Trophoblast cell (in vitro differentiated cells and primary cell): ENCODE data around the gene RPL22L1. TPM values are rescaled to one million over a fixed set of nuclear protein-coding genes. Genes with fewer than 3 reads are reported as not detected.
A peak's percentile ranks its signal among the peaks of the same experiment; 100 is the strongest.

Experiments used
- DNase-seq, 2 donors: peaks; one replicate each; pipeline ENCODE4 v3.0.0-alpha.2; 2016
- H2AFZ ChIP-seq: 2 replicates; pipeline ENCODE4 v1.6.1; 2013; ENCODE audit warnings: low read length, moderate library complexity, mild to moderate bottlenecking; ENCODE audit not compliant: insufficient read depth, poor library complexity
- H2AK5ac ChIP-seq: 2 replicates; pipeline ENCODE4 v1.6.1; 2013; ENCODE audit warnings: mild to moderate bottlenecking, low read length
- H2BK120ac ChIP-seq: 2 replicates; pipeline ENCODE4 v1.6.1; 2013; ENCODE audit warnings: low read length, mild to moderate bottlenecking, moderate library complexity; ENCODE audit not compliant: insufficient read depth, poor library complexity
- H2BK12ac ChIP-seq: 2 replicates; pipeline ENCODE4 v1.6.1; 2013; ENCODE audit warnings: mild to moderate bottlenecking, low read length, moderate library complexity
- H2BK5ac ChIP-seq: 2 replicates; pipeline ENCODE4 v1.6.1; 2013; ENCODE audit warnings: low read length, low read depth, moderate library complexity, mild to moderate bottlenecking; ENCODE audit not compliant: poor library complexity
- H3K14ac ChIP-seq: 2 replicates; pipeline ENCODE4 v1.6.1; 2013; ENCODE audit warnings: mild to moderate bottlenecking, low read length
- H3K18ac ChIP-seq: 2 replicates; pipeline ENCODE4 v1.6.1; 2013; ENCODE audit warnings: mild to moderate bottlenecking, low read length
- H3K23ac ChIP-seq: 2 replicates; pipeline ENCODE4 v1.6.1; 2013; ENCODE audit warnings: low read length
- H3K27ac ChIP-seq: 2 replicates; pipeline ENCODE4 v1.5.1; 2013; ENCODE audit warnings: low read depth, mild to moderate bottlenecking, inconsistent platforms, low read length, moderate library complexity
- H3K27me3 ChIP-seq: 2 replicates; pipeline ENCODE4 v1.6.1; 2013; ENCODE audit warnings: inconsistent platforms, mild to moderate bottlenecking, low read length, moderate library complexity; ENCODE audit not compliant: insufficient read depth
- H3K36me3 ChIP-seq, 2 experiments: 1 replicate in 1 of 2; 2 replicates in 1 of 2; pipeline ENCODE4 v1.6.1; 2013; ENCODE audit warnings: low read length in 2 of 2, mild to moderate bottlenecking in 2 of 2, moderate library complexity in 1 of 2; ENCODE audit not compliant: insufficient read depth in 2 of 2, control insufficient read depth in 1 of 2
- H3K4ac ChIP-seq: 2 replicates; pipeline ENCODE4 v1.6.1; 2013; ENCODE audit warnings: low read depth, mild to moderate bottlenecking, low read length, moderate library complexity
- H3K4me1 ChIP-seq, 2 experiments: 1 replicate in 1 of 2; 2 replicates in 1 of 2; pipeline ENCODE4 v1.6.1; 2013; ENCODE audit warnings: low read length in 2 of 2, mild to moderate bottlenecking in 2 of 2, moderate library complexity in 1 of 2; ENCODE audit not compliant: insufficient read depth in 2 of 2, control insufficient read depth in 1 of 2
- H3K4me2 ChIP-seq: 2 replicates; pipeline ENCODE4 v1.6.1; 2013; ENCODE audit warnings: inconsistent platforms, mild to moderate bottlenecking, low read length, moderate library complexity
- H3K4me3 ChIP-seq: 2 replicates; pipeline ENCODE4 v1.5.1; 2013; ENCODE audit warnings: mild to moderate bottlenecking, low read depth, low read length, inconsistent platforms
- H3K79me1 ChIP-seq: one replicate; pipeline ENCODE4 v1.6.1; 2013; ENCODE audit warnings: low read length
- H3K79me2 ChIP-seq: 2 replicates; pipeline ENCODE4 v1.6.1; 2013; ENCODE audit warnings: low read length, mild to moderate bottlenecking; ENCODE audit not compliant: control insufficient read depth, insufficient read depth, poor library complexity
- H3K9ac ChIP-seq: 2 replicates; pipeline ENCODE4 v1.6.1; 2013; ENCODE audit warnings: mild to moderate bottlenecking, low read length
- H3K9me3 ChIP-seq: 2 replicates; pipeline ENCODE4 v1.6.1; 2013; ENCODE audit warnings: low read depth, mild to moderate bottlenecking, control low read depth, inconsistent platforms, low read length; ENCODE audit not compliant: insufficient read depth
- H4K12ac ChIP-seq: 2 replicates; pipeline ENCODE4 v1.6.1; 2013; ENCODE audit warnings: low read depth, mild to moderate bottlenecking, low read length, moderate library complexity
- H4K8ac ChIP-seq: 2 replicates; pipeline ENCODE4 v1.6.1; 2013; ENCODE audit warnings: low read depth, mild to moderate bottlenecking, low read length, moderate library complexity
- H4K91ac ChIP-seq: one replicate; pipeline ENCODE4 v1.6.1; 2013; ENCODE audit warnings: low read depth, mild to moderate bottlenecking, low read length, moderate library complexity
- WGBS: extraction: QIAGEN DNeasy Blood & Tissue Kit; methylation state at CpG from one replicate; pipeline ENCODE4 v1.1.7; 2013; ENCODE audit warnings: missing lambda C conversion rate; ENCODE audit not compliant: insufficient read length, insufficient coverage; ENCODE audit errors: extremely low coverage; 5-methylcytosine and 5-hydroxymethylcytosine counted together
- polyA plus RNA-seq: library from polyadenylated mRNA; stranded (reverse); fragments of 200-250 nt; gene quantifications from 2 replicates; pipeline ENCODE4 v1.2.3, GENCODE V29; 2013

Gene RPL22L1
- polyA plus RNA-seq: 199 TPM in 2 replicates

DNA sequence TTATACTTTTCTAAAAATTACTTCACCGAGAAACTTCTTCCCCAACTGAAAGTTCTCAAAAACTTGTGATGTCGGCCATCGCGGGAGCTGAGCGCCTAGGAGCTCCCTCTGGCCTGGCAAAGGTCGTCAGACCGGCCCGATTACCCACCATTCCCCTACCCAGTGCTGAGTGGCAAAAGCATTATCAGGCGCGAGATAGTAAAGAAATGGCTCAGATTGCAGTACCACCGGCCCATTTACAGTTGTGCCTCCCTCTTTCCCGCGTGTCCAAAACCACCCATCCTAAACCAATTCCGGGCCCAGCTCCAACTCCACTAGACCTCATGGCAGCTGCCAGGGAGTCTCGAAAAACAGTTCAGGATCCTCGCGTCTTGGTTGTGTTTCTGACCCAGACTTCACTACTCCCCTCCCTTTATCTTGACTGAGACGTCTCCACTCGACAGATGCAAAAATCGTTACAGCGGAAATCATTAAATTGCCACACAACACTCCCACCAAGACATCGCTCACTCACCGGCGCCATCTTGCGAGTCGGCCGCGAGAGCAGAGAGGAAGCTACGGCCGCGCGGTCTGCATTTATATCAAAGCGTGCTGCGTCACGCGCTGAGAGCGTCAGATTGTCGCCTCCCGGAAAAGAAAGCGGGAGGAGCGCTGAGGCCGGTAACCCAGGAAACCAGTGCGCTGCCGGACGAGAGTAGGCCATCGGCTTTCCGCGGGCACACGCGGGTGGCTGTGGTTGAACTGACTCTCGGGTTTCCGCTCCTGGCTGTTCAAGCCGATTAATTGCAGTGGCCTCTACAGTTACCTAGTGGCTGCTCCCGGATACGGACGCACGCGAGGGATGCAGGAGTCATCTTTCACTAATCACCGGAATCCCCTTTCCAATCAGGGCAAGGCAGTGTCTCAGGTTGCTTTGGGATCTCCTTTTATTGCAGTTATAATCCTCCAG is at the start of gene RPL22L1:
TSS of gene RPL22L1 (minus strand) at position 551 of the 949 bp plus-strand sequence. CDS start at position 523, 28 bp downstream.
- H3K36me3 ChIP-seq: peaks cover 2 to 8% of the 10 kb centered on the region in 2 experiments
- peak within 1 kb of the TSS; percentile 67 for H2AFZ ChIP-seq
- WGBS: no CpG with 5 or more reads among the region's 59 CpGs
- DNase-seq: peak; percentile 94 to 98
- peaks cover 2 to 3% of the 10 kb centered on the region in 2 experiments for H3K4me1 ChIP-seq
- H3K4ac ChIP-seq: peak within 1 kb of the TSS; percentile 91
- peaks cover 4% of the 10 kb centered on the region for H3K79me1 ChIP-seq
- H3K23ac ChIP-seq: no peak within 1 kb of the TSS
- H4K8ac ChIP-seq: peak within 1 kb of the TSS; percentile 77
- H2BK5ac ChIP-seq: peak within 1 kb of the TSS; percentile 32
- H4K12ac ChIP-seq: peak within 1 kb of the TSS; percentile 15
- H2BK12ac ChIP-seq: no peak within 1 kb of the TSS
- peak within 1 kb of the TSS; percentile 33 for H4K91ac ChIP-seq
- H3K14ac ChIP-seq: peak within 1 kb of the TSS; percentile 73
- peak within 1 kb of the TSS; percentile 9 for H2BK120ac ChIP-seq
- no peak within 1 kb of the TSS for H2AK5ac ChIP-seq
- peak within 1 kb of the TSS; percentile 87 for H3K18ac ChIP-seq
- H3K9ac ChIP-seq: peak within 1 kb of the TSS; percentile 89
- peak within 1 kb of the TSS; percentile 66 for H3K4me2 ChIP-seq
- no peaks in the 10 kb centered on the region for H3K9me3 ChIP-seq
- H3K4me3 ChIP-seq: peak within 1 kb of the TSS; percentile 84
- H3K27ac ChIP-seq: peak within 1 kb of the TSS; percentile 42
- peaks cover 4% of the 10 kb centered on the region for H3K79me2 ChIP-seq
- no peaks in the 10 kb centered on the region for H3K27me3 ChIP-seq

- Histone ChIP-seq H2BK12ac (no peak overlapping the region), H3K79me1 (no peaks in the 10 kb centered on the region), H3K14ac (no peak overlapping the region), H3K36me3 (peaks cover 0 to 1% of the 10 kb centered on the region in 2 experiments), H3K4me3 (no peak overlapping the region), H3K4me2 (no peak overlapping the region), H3K18ac (no peak overlapping the region), H2AFZ (no peak overlapping the region), H3K27ac (no peak overlapping the region), H3K9ac (no peak overlapping the region), H3K27me3 (no peaks in the 10 kb centered on the region), H3K23ac (no peak overlapping the region), H3K4me1 (no peaks in the 10 kb centered on the region), H3K4ac (no peak overlapping the region), H2BK120ac (no peak overlapping the region), H2AK5ac (no peak overlapping the region), H4K12ac (no peak overlapping the region), H4K91ac (no peak overlapping the region), H4K8ac (no peak overlapping the region), H2BK5ac (no peak overlapping the region), H3K9me3 (peaks cover 9% of the 10 kb centered on the region), H3K79me2 (no peaks in the 10 kb centered on the region)
- DNase-seq: no peak
- no CpG with 5 or more reads among the region's 4 CpGs for WGBS
Measured at GRCh38 chr3:170918715-170919114, 48.7 kb upstream of the RPL22L1 start.

DNA sequence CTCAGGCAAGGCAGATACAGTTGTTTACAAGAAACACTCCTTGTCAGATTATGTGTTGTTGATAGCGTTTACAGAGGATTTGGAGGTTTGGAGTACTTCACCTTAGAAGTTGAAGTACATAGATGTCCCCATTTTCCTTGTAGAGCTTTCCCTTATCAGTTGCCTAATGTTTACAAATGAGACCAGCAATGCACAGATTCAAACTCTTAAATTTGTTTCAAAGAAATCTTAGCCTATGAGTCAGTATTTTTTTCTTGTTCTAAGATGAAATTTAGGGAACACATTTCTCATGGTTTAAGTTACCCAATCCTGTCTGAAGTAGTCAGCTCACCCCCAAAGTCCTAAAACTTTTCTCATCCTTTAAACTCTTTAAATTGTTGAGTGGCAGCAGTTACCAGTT is 44.7 kb upstream of the RPL22L1 start:
- Histone ChIP-seq H3K27me3 (no peaks in the 10 kb centered on the region), H4K12ac (no peak overlapping the region), H3K79me1 (no peaks in the 10 kb centered on the region), H2AK5ac (no peak overlapping the region), H3K4me3 (no peak overlapping the region), H3K4me2 (no peak overlapping the region), H2AFZ (no peak overlapping the region), H3K4me1 (no peaks in the 10 kb centered on the region), H3K9ac (no peak overlapping the region), H2BK12ac (no peak overlapping the region), H3K36me3 (peaks cover 0 to 1% of the 10 kb centered on the region in 2 experiments), H4K8ac (no peak overlapping the region), H3K18ac (no peak overlapping the region), H2BK120ac (no peak overlapping the region), H3K14ac (no peak overlapping the region), H3K23ac (no peak overlapping the region), H3K27ac (no peak overlapping the region), H3K79me2 (no peaks in the 10 kb centered on the region), H3K9me3 (peaks cover 7% of the 10 kb centered on the region), H3K4ac (no peak overlapping the region), H4K91ac (no peak overlapping the region), H2BK5ac (no peak overlapping the region)
- no peak for DNase-seq
- no CpG with 5 or more reads among the region's 1 CpG for WGBS

GRCh38 chr3:170914212-170914611 is 44.2 kb upstream of the RPL22L1 start:
- H4K12ac ChIP-seq: no peak overlapping the region
- no peak overlapping the region for H3K18ac ChIP-seq
- no peak overlapping the region for H4K8ac ChIP-seq
- H3K9ac ChIP-seq: no peak overlapping the region
- no peaks in the 10 kb centered on the region for H3K79me1 ChIP-seq
- H3K27ac ChIP-seq: no peak overlapping the region
- no peak for DNase-seq
- H3K14ac ChIP-seq: no peak overlapping the region
- peaks cover 7% of the 10 kb centered on the region for H3K9me3 ChIP-seq
- no peak overlapping the region for H3K4me2 ChIP-seq
- no peak overlapping the region for H3K4ac ChIP-seq
- H4K91ac ChIP-seq: no peak overlapping the region
- H2BK5ac ChIP-seq: no peak overlapping the region
- H3K4me3 ChIP-seq: no peak overlapping the region
- H3K79me2 ChIP-seq: no peaks in the 10 kb centered on the region
- no peaks in the 10 kb centered on the region for H3K4me1 ChIP-seq
- H3K36me3 ChIP-seq: peaks cover 0 to 1% of the 10 kb centered on the region in 2 experiments
- no peak overlapping the region for H2BK12ac ChIP-seq
- H2AFZ ChIP-seq: no peak overlapping the region
- H2AK5ac ChIP-seq: no peak overlapping the region
- no peak overlapping the region for H2BK120ac ChIP-seq
- WGBS: no CpG with 5 or more reads among the region's 5 CpGs
- no peak overlapping the region for H3K23ac ChIP-seq
- peaks cover under 1% of the 10 kb centered on the region for H3K27me3 ChIP-seq
